Stomach (tissue), 9 donors: ENCODE results near the gene DDX18. TPM values are rescaled to one million over a fixed set of nuclear protein-coding genes. Genes with fewer than 3 reads are reported as not detected.
"Not testable (repeated sequence)": the region's sequence is repeated elsewhere in the genome, so short reads cannot be mapped to it uniquely, and the experiment has no call there.

Experiments
- DNase-seq, 2 donors: peaks; one replicate each; pipeline versions ENCODE4 v3.0.0 to v3.0.0-alpha.2; 2013 to 2019
- H3K27ac ChIP-seq, 5 donors: fragments of 200-600 bp in 4 of 5; sonication (generic) in 4 of 5; one replicate each; pipeline ENCODE4 v1.5.1; 2013 to 2019; ENCODE audit warnings: mild to moderate bottlenecking in 1 of 5, moderate library complexity in 1 of 5
- H3K27me3 ChIP-seq, 3 donors: fragments of 200-600 bp; sonication (generic); one replicate each; pipeline ENCODE4 v1.5.1; 2017 to 2019; ENCODE audit warnings: mixed run types in 1 of 3
- H3K36me3 ChIP-seq, 4 donors: fragments of 200-600 bp; sonication (generic); 1 replicate in 3 of 4; 2 replicates in 1 of 4; pipeline ENCODE4 v1.5.1; 2016 to 2019
- H3K4me1 ChIP-seq, 4 donors: fragments of 200-600 bp; sonication (generic); one replicate each; pipeline ENCODE4 v1.5.1; 2016 to 2019
- H3K4me3 ChIP-seq, 4 donors: fragments of 200-600 bp; sonication (generic) in 3 of 4; one replicate each; pipeline ENCODE4 v1.5.1; 2016 to 2019; ENCODE audit warnings: mild to moderate bottlenecking in 1 of 4
- H3K9me3 ChIP-seq, 4 donors: fragments of 200-600 bp; sonication (generic); one replicate each; pipeline ENCODE4 v1.5.1; 2016 to 2019
- EP300 ChIP-seq: sonication (generic); formaldehyde crosslinking; IDR thresholded peaks from one replicate; pipeline ENCODE4 v1.6.1; 2017; ENCODE audit warnings: antibody characterized with exemption
- POLR2A ChIP-seq, 4 donors: fragments of 450-650 bp; IDR thresholded peaks; one replicate each; pipeline ENCODE4 v1.6.1; 2016; ENCODE audit warnings: antibody characterized with exemption in 4 of 4, control low read depth in 2 of 4, mild to moderate bottlenecking in 1 of 4, moderate library complexity in 1 of 4
- POLR2AphosphoS5 ChIP-seq, 3 donors: sonication (generic); formaldehyde crosslinking; IDR thresholded peaks; one replicate each; pipeline ENCODE4 v1.6.1; 2016; ENCODE audit warnings: antibody characterized with exemption in 3 of 3
- WGBS, 5 donors: extraction: QIAGEN DNeasy Blood & Tissue Kit in 3 of 5; methylation state at CpG; one replicate each; pipeline versions ENCODE4 v1.1.5 to v1.1.7; 2013 to 2018; 5-methylcytosine and 5-hydroxymethylcytosine counted together
- intact Hi-C: fragments of 100-400 bp; cut with DNase I; formaldehyde crosslinking; loops from one replicate; pipeline ENCODE4 v1.15.1; 2023; ENCODE audit warnings: low total_unique reads
- polyA plus RNA-seq, 3 donors: library from polyadenylated mRNA; stranded (reverse); fragments of 200-250 nt; gene quantifications; one replicate each; pipeline ENCODE4 v1.2.3, GENCODE V29; 2013
- total RNA-seq, 5 donors: library from RNA; depleted of rRNA; stranded (reverse); fragments of >200 nt; gene quantifications; one replicate each; pipeline versions ENCODE4 v1.1.0 to v1.2.3, GENCODE V29; 2014 to 2016
- TF ChIP-seq, protein P1 (sequence below), 7 experiments: fragments of 450-650 bp in 4 of 7; fragments of 200-600 bp in 3 of 7; sonication (generic) in 3 of 7; IDR thresholded peaks; one replicate each; pipeline ENCODE4 v1.5.1; 2016 to 2019; ENCODE audit warnings: antibody characterized with exemption in 7 of 7, control low read depth in 2 of 7, mild to moderate bottlenecking in 1 of 7
- donor health status: healthy with polysubstance abuse.
- donor health status: Bipolar disorder and iron deficiency.
- donor health status: healthy.

Gene DDX18
- total and polyA plus RNA-seq, 8 donors, result 16.5 to 87.4 (median 26.5) TPM

DNA sequence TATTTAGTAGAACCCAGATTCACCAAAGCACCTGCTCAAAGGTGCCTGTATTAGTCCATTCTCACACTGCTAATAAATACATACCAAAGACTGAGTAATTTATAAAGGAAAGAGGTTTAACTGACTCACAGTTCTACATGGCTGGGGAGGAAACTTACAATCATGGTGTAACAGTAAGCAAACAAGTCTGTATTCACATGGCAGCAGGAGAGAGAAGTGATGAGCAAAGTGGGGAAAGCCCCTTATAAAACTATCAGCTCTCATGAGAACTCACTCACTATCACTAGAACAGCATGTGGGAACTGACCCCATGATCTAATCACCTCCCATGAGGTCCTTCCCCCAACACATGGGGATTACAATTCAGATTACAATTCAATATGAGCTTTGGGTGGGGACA, 28.0 kb upstream of the DDX18 start:
- Histone ChIP-seq H3K9me3 (peaks cover 0 to 7% (median 4%) of the 10 kb centered on the region in 4 donors), H3K4me1 (no peaks in the 10 kb centered on the region), H3K27ac (no peak overlapping the region), H3K27me3 (no peaks in the 10 kb centered on the region), H3K4me3 (no peak overlapping the region), H3K36me3 (no peaks in the 10 kb centered on the region)
- intact Hi-C loops, result no loop called here
- no peak for DNase-seq
- no peak for TF ChIP-seq EP300
- TF ChIP-seq, protein P1, sequence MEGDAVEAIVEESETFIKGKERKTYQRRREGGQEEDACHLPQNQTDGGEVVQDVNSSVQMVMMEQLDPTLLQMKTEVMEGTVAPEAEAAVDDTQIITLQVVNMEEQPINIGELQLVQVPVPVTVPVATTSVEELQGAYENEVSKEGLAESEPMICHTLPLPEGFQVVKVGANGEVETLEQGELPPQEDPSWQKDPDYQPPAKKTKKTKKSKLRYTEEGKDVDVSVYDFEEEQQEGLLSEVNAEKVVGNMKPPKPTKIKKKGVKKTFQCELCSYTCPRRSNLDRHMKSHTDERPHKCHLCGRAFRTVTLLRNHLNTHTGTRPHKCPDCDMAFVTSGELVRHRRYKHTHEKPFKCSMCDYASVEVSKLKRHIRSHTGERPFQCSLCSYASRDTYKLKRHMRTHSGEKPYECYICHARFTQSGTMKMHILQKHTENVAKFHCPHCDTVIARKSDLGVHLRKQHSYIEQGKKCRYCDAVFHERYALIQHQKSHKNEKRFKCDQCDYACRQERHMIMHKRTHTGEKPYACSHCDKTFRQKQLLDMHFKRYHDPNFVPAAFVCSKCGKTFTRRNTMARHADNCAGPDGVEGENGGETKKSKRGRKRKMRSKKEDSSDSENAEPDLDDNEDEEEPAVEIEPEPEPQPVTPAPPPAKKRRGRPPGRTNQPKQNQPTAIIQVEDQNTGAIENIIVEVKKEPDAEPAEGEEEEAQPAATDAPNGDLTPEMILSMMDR (IDR thresholded peaks at IDR 0.05), result no peak
- TF ChIP-seq POLR2A (IDR thresholded peaks at IDR 0.05), result no peak
- TF ChIP-seq POLR2AphosphoS5 (IDR thresholded peaks at IDR 0.05), result no peak

DNA sequence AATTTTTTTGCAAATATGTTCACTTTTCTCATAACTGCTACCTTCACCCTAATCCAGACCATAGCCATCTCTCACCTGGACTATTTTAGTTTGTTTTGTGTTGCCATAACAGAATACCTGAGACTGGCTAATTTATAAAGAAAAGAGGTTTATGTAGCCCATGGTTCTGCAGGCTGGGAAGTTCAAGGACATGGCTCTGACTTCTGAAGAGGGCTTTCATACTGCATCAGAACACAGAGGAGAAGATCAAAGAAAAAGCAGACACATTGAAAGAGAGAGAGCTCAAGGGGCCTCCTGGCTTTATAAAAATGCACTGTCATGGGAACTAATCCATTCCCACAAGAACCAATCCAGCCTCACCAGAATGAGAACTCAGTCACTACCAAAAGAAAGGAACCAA, 25.0 kb upstream of the DDX18 start:
- Histone ChIP-seq H3K27ac (no peak overlapping the region), H3K4me3 (no peak overlapping the region), H3K9me3 (peaks cover 0 to 7% (median 4%) of the 10 kb centered on the region in 4 donors), H3K4me1 (no peaks in the 10 kb centered on the region), H3K27me3 (no peaks in the 10 kb centered on the region), H3K36me3 (no peaks in the 10 kb centered on the region)
- intact Hi-C loops, result no loop called here
- DNase-seq, result no peak
- TF ChIP-seq, protein P1 (IDR thresholded peaks at IDR 0.05), result no peak

DNA sequence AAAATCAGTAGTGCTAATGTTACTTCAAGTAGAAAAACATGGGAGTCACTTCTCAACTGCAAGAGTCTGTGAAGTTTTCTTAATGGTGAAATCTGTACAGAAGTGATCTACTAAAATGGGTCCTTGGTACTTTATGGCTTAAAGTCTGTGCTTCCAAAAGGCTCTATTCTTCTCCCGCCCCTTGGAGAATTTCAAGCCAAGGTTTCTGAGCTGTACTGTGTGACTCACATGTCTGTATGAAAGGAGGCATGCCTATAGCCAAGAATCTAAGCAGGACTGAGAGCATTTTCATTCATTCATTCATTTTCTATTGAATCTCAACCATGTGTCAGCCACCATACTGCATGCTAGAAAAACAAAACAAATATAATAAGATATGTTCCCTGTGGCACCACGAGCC, 19.8 kb upstream of the DDX18 start:
- intact Hi-C loops, result no loop called here
- no peaks in the 10 kb centered on the region for H3K36me3 ChIP-seq
- H3K4me3 ChIP-seq, result no peak overlapping the region
- peaks cover 0 to 3% (median 1%) of the 10 kb centered on the region in 4 donors for H3K9me3 ChIP-seq
- WGBS, 5 donors, result 63 to 80% (median 74%) methylated on average over 2 of the region's 2 CpGs
- H3K4me1 ChIP-seq, result no peaks in the 10 kb centered on the region
- no peak overlapping the region for H3K27ac ChIP-seq
- TF ChIP-seq POLR2AphosphoS5 (IDR thresholded peaks at IDR 0.05), result no peak
- no peak for TF ChIP-seq EP300
- TF ChIP-seq, protein P1 (IDR thresholded peaks at IDR 0.05), result no peak
- no peak for TF ChIP-seq POLR2A (IDR thresholded peaks at IDR 0.05)
- DNase-seq, result no peak
- H3K27me3 ChIP-seq, result no peaks in the 10 kb centered on the region

DNA sequence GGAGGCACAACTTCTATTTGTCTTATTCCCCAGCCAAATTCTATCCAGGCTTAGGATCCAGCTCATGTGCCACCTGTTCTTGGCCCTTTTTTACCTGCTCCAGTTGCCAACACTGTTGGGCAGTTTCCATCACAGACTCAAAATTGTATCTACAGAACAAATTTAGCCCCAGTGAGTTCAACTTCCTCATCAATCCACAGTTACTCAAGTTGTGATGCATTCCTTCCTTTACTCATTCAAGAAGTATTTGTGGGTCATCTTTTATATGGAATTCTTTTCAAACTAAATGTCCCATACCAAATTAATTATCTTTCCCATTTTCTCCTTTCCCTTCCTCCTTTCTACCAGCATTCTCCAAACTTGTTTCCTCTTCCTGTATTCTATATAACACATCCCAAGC, 12.7 kb upstream of the DDX18 start:
- intact Hi-C loops, result no loop called here
- TF ChIP-seq, protein P1 (IDR thresholded peaks at IDR 0.05), result no peak
- TF ChIP-seq POLR2A (IDR thresholded peaks at IDR 0.05) (no peak), POLR2AphosphoS5 (IDR thresholded peaks at IDR 0.05) (no peak), EP300 (no peak)
- H3K27me3 ChIP-seq, result peaks cover 0 to 27% (median 0%) of the 10 kb centered on the region in 3 donors
- H3K36me3 ChIP-seq, result no peaks in the 10 kb centered on the region
- no peak overlapping the region for H3K4me3 ChIP-seq
- no peak overlapping the region for H3K27ac ChIP-seq
- no peak for DNase-seq
- no peaks in the 10 kb centered on the region for H3K9me3 ChIP-seq
- peaks cover 0 to 6% (median 0%) of the 10 kb centered on the region in 4 donors for H3K4me1 ChIP-seq

DNA sequence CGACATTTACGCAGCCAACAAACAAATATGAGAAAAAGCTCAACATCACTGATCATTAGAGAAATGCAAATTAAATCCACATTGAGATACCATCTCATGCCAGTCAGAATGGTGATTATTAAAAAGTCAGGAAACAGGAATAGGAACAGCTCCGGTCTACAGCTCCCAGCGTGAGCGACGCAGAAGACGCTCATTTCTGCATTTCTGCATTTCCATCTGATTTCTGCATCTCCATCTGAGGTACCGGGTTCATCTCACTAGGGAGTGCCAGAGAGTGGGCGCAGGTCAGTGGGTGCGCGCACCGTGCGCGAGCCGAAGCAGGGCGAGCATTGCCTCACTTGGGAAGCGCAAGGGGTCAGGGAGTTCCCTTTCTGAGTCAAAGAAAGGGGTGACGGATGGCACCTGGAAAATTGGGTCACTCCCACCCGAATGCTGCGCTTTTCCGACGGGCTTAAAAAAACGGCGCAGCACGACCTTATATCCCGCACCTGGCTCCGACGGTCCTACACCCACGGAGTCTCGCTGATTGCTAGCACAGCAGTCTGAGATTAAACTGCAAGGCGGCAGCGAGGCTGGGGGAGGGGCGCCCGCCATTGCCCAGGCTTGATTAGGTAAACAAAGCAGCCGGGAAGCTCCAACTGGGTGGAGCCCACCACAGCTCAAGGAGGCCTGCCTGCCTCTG, 10.7 kb upstream of the DDX18 start:
- H3K36me3 ChIP-seq, H3K4me1 ChIP-seq, H3K9me3 ChIP-seq, DNase-seq, H3K27ac ChIP-seq, intact Hi-C loops: not testable (repeated sequence)
- Histone ChIP-seq H3K4me3 (peak overlapping the region in 3 of 4 donors; percentile 9 to 17 (median 16)), H3K27me3 (peaks cover 0 to 27% (median 0%) of the 10 kb centered on the region in 3 donors)
- WGBS, 5 donors, result 33 to 50% (median 43%) methylated on average over 11 to 31 of the region's 35 CpGs
